Activated CD8-positive, alpha-beta T cell treated with anti-CD3 and anti-CD28 coated beads, Interleukin-2, amount 10 ng/mL, durations not matched to agents 7 days and 5 days (primary cell): ENCODE data around the gene NDRG3. TPM values are rescaled to one million over a fixed set of nuclear protein-coding genes. Genes with fewer than 3 reads are reported as not detected.

ENCODE experiments used
- ATAC-seq: fragments of 150-1000 bp; cut with Tn5 transposase; one replicate; pipeline ENCODE4 v1.10.0; 2021; ENCODE audit warnings: moderate library complexity
- CTCF ChIA-PET: fragments of 350-600 bp; sonication (Branson Sonifier 250); formaldehyde crosslinking; loops from one replicate; lab custom pipeline; 2021; ENCODE audit warnings: antibody characterized with exemption; lab: Charles Lee
- POLR2A ChIA-PET: fragments of 350-600 bp; sonication (Branson Sonifier 250); formaldehyde crosslinking; loops from one replicate; lab custom pipeline; 2021; ENCODE audit warnings: antibody characterized with exemption; lab: Charles Lee
- DNase-seq: peaks from one replicate; pipeline ENCODE4 v3.0.0-alpha.2; 2020
- H3K27ac Mint-ChIP-seq: one replicate; pipeline ENCODE4 v1.8.0; 2021; ENCODE audit warnings: mild to moderate bottlenecking, mixed read lengths
- H3K27me3 Mint-ChIP-seq: one replicate; pipeline ENCODE4 v1.8.0; 2021; ENCODE audit warnings: low read depth, mixed read lengths
- H3K36me3 Mint-ChIP-seq: one replicate; pipeline ENCODE4 v1.8.0; 2021; ENCODE audit warnings: low read depth, mixed read lengths
- H3K4me1 Mint-ChIP-seq: one replicate; pipeline ENCODE4 v1.8.0; 2021; ENCODE audit warnings: low read depth, mixed read lengths
- H3K4me3 Mint-ChIP-seq: one replicate; pipeline ENCODE4 v1.8.0; 2021; ENCODE audit warnings: mild to moderate bottlenecking, mixed read lengths
- H3K9me3 Mint-ChIP-seq: one replicate; pipeline ENCODE4 v1.8.0; 2022; ENCODE audit warnings: mixed read lengths; ENCODE audit not compliant: insufficient read depth
- total RNA-seq, 2 experiments: library from RNA; stranded (reverse); gene quantifications; one replicate each; pipeline ENCODE4 v1.2.3, GENCODE V29; 2021

The NDRG3 gene
- total RNA-seq, 2 experiments from 2014 or later = 37.2 to 39.4 TPM

DNA sequence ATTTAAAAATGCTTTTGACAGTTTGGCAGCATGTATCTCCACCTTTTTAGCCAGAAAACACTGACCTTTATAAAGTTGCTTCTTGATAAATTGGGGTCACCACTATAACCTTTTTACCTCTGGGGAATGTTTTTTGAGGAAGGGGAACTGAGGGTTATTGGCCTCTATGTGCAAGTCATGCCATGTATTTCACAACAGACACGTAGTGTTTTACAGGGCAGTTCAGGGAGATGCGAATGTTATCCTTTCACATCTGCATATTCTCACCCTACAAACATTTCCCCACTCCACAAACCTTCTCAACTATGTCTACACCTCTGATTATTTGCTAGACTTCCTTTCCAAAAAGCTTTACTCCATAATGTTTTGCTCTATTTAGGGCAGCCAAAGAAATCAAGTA lies 82.9 kb downstream of the NDRG3 start:
- ATAC-seq (no peak), DNase-seq (no peak)
- POLR2A ChIA-PET = no interaction called here
- Mint-ChIP-seq H3K27ac (no peak overlapping the region), H3K27me3 (no peaks in the 10 kb centered on the region), H3K4me3 (no peak overlapping the region), H3K36me3 (peaks cover 36% of the 10 kb centered on the region), H3K9me3 (no peaks in the 10 kb centered on the region), H3K4me1 (peaks cover 23% of the 10 kb centered on the region)
- CTCF ChIA-PET = no interaction called here

DNA sequence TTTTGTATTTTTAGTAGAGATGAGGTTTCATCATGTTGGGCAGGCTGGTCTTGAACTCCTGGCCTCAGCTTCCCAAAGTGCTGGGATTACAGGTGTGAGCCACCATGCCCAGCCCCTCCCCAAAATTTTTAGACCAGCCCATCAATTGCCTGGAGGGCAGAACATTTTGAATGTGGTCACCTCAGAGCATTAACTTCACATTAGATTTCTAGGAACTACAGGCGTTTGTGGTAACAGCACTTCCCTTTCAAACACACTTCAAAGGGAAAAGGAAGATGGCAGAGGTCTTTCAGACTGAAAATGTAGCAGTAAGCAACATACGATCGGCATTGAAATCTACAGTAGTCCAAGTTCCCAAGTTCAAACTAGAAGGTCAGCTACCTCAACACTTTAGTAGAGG lies 87.6 kb downstream of the NDRG3 start:
- Mint-ChIP-seq H3K9me3 (no peaks in the 10 kb centered on the region), H3K4me1 (peaks cover 44% of the 10 kb centered on the region), H3K27me3 (no peaks in the 10 kb centered on the region), H3K27ac (peak overlapping the region; percentile 97), H3K4me3 (peak overlapping the region; percentile 66), H3K36me3 (peaks cover 34% of the 10 kb centered on the region)
- ChIA-PET CTCF (interaction anchor here (1.0 to 3.4 kb wide), 5 partner anchors 12 to 150 kb away, joined by 3 to 13 read pairs (median 3); partner anchors contain the start of gene SLA2), POLR2A (interaction anchor here (5.6 kb wide), 1 partner anchor 14 kb away, joined by 42 read pairs; the partner anchor contains the start of gene SLA2)
- DNase-seq = peak; percentile 63
- ATAC-seq = peak; percentile 85

DNA sequence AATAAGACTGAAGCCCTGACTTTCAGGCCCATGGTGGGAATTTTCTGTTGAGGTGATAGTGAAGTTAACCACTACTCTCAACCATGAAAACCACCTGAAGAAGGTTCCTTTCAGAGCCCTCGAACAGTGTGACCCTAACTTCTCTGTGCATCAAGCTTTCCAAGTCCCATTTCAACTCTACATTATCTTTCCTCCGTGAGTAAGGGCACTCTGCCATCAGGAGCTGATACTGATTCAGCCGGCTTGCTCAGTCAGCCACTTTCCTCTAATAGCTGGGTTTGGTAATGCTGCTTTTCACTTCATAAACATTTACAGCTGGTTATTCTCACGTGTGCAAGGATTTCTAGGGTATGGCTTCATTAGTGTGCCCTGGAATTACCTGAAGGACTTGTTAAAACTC lies 89.2 kb downstream of the NDRG3 start:
- POLR2A ChIA-PET = interaction anchor here (0.9 to 5.6 kb wide), 3 partner anchors 9 to 77 kb away, joined by 3 to 42 read pairs (median 4); partner anchors contain the start of gene SLA2
- no peaks in the 10 kb centered on the region for H3K27me3 Mint-ChIP-seq
- peaks cover 43% of the 10 kb centered on the region for H3K4me1 Mint-ChIP-seq
- peaks cover 41% of the 10 kb centered on the region for H3K36me3 Mint-ChIP-seq
- no peaks in the 10 kb centered on the region for H3K9me3 Mint-ChIP-seq
- H3K4me3 Mint-ChIP-seq = no peak overlapping the region
- DNase-seq (no peak), ATAC-seq (no peak)
- CTCF ChIA-PET = interaction anchor here (0.7 to 1.6 kb wide), 6 partner anchors 9 to 180 kb away, joined by 4 to 5 read pairs (median 4); partner anchors contain the start of gene SLA2
- H3K27ac Mint-ChIP-seq = no peak overlapping the region

DNA sequence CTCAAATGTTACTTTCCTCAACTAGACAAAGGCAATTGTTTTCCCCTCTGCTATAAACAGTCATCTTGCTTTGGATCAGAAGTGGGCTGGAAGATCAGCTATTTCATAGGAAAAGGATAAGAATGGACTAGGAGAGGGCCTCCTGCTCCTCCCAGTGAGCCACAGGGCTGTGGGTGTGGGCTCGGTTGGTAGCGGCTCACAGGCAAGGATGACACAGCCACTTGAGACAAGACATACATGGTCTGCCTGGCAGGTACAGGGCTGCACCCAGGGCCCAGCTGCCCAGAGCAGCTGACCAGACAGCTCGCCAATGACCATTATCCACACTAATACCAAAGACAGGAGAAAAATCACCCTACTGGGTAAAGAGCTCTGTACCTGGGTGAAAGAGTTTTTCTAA lies 90.9 kb downstream of the NDRG3 start:
- POLR2A ChIA-PET = interaction anchor here (1.6 to 5.6 kb wide), 2 partner anchors 11 to 49 kb away, joined by 3 to 42 read pairs; partner anchors contain the start of genes RAB5IF and SLA2
- Mint-ChIP-seq H3K27ac (peak overlapping the region; percentile 36), H3K27me3 (no peaks in the 10 kb centered on the region), H3K4me3 (no peak overlapping the region), H3K9me3 (no peaks in the 10 kb centered on the region), H3K36me3 (peaks cover 34% of the 10 kb centered on the region), H3K4me1 (peaks cover 33% of the 10 kb centered on the region)
- CTCF ChIA-PET = interaction anchor here (1.2 to 1.4 kb wide), 3 partner anchors 9 to 163 kb away, joined by 3 to 5 read pairs (median 3); partner anchors contain the start of gene SLA2
- ATAC-seq = no peak
- DNase-seq = no peak

GRCh38 chr20:36654506-36654905 lies 91.4 kb downstream of the NDRG3 start:
- ATAC-seq = no peak
- H3K9me3 Mint-ChIP-seq = no peaks in the 10 kb centered on the region
- peak overlapping the region; percentile 19 for H3K27ac Mint-ChIP-seq
- POLR2A ChIA-PET = interaction anchor here (1.6 to 5.6 kb wide), 2 partner anchors 10 to 49 kb away, joined by 3 to 42 read pairs; partner anchors contain the start of genes RAB5IF and SLA2
- H3K27me3 Mint-ChIP-seq = no peaks in the 10 kb centered on the region
- peaks cover 33% of the 10 kb centered on the region for H3K4me1 Mint-ChIP-seq
- no peak overlapping the region for H3K4me3 Mint-ChIP-seq
- no peak for DNase-seq
- peaks cover 34% of the 10 kb centered on the region for H3K36me3 Mint-ChIP-seq
- CTCF ChIA-PET = interaction anchor here (1.4 kb wide), 1 partner anchor 9 kb away, joined by 5 read pairs; the partner anchor contains the start of gene SLA2

DNA sequence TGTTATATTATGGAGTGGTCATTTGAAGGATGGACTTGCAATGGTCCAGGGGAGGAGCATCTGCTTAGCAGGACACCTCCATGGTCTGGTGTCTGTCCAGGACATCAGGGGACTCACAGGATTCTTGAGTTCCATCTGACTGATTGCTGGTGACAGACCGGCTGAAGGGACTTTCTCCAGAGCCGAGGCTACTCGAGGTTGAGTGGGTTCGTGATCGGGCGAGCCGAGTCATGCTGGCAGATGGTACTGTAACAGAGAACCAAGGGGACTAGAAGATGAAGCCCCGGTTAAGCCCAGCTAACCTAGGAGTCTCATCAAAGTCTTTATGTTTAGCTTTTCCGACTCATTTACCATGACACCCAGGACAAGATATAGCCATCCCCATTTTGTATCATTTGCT lies 92.4 kb downstream of the NDRG3 start:
- Mint-ChIP-seq H3K4me3 (no peak overlapping the region), H3K9me3 (no peaks in the 10 kb centered on the region), H3K4me1 (peaks cover 26% of the 10 kb centered on the region), H3K27me3 (no peaks in the 10 kb centered on the region), H3K27ac (no peak overlapping the region), H3K36me3 (peaks cover 28% of the 10 kb centered on the region)
- DNase-seq (no peak), ATAC-seq (no peak)
- CTCF ChIA-PET = no interaction called here
- POLR2A ChIA-PET = no interaction called here

- Mint-ChIP-seq H3K4me1 (peaks cover 35% of the 10 kb centered on the region), H3K36me3 (peaks cover 44% of the 10 kb centered on the region), H3K9me3 (no peaks in the 10 kb centered on the region), H3K4me3 (peak overlapping the region; percentile 34), H3K27me3 (no peaks in the 10 kb centered on the region), H3K27ac (peak overlapping the region; percentile 64)
- POLR2A ChIA-PET = interaction anchor here (0.7 to 1.5 kb wide), 3 partner anchors 9 to 185 kb away, joined by 4 to 5 read pairs (median 4); no protein-coding TSS in a partner anchor
- DNase-seq (no peak), ATAC-seq (no peak)
- CTCF ChIA-PET = interaction anchor here (1.4 to 4.8 kb wide), 5 partner anchors 9 to 34 kb away, joined by 3 to 43 read pairs (median 5); no protein-coding TSS in a partner anchor
These were observed 98.4 kb downstream of the NDRG3 start for GRCh38 chr20:36647196-36648121.

DNA sequence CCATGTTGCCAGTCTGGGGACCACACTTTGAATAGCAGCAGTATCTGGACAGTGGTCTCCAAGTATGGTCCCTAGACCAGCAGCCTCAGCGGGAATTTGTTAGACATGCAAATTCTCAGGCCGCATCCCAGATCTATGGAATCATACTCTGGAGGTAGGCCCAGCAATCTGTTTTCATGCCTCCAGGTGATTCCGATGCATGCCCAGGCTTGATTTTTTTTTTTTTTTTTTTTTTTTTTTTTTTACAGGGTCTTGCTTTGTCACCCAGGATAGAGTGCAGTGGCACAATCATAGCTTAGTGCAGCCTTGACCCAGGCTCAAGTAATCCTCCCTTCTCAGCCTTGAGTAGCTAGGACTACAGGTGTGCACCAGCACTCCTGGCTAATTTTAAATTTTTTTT lies 99.2 kb downstream of the NDRG3 start:
- no peak for DNase-seq
- peaks cover 48% of the 10 kb centered on the region for H3K36me3 Mint-ChIP-seq
- H3K27me3 Mint-ChIP-seq = no peaks in the 10 kb centered on the region
- peaks cover 42% of the 10 kb centered on the region for H3K4me1 Mint-ChIP-seq
- ATAC-seq = no peak
- H3K27ac Mint-ChIP-seq = peak overlapping the region; percentile 93
- ChIA-PET CTCF (interaction anchor here (0.7 to 4.8 kb wide), 7 partner anchors 10 to 108 kb away, joined by 3 to 43 read pairs (median 6); no protein-coding TSS in a partner anchor), POLR2A (interaction anchor here (0.6 to 4.3 kb wide), 7 partner anchors 10 to 41 kb away, joined by 3 to 42 read pairs (median 10); partner anchors contain the start of gene RAB5IF)
- H3K4me3 Mint-ChIP-seq = peak overlapping the region; percentile 99
- no peaks in the 10 kb centered on the region for H3K9me3 Mint-ChIP-seq

- ChIA-PET CTCF (interaction anchor here (0.7 to 4.8 kb wide), 16 partner anchors 9 to 168 kb away, joined by 3 to 43 read pairs (median 6); partner anchors contain the start of genes DSN1, NDRG3 and RAB5IF), POLR2A (interaction anchor here (0.8 to 4.3 kb wide), 15 partner anchors 11 to 596 kb away, joined by 3 to 42 read pairs (median 5); partner anchors contain the start of genes RAB5IF and TGIF2)
- DNase-seq = peak; percentile 86
- H3K27ac Mint-ChIP-seq = peak within 1 kb of the TSS; percentile 93
- no peaks in the 10 kb centered on the region for H3K27me3 Mint-ChIP-seq
- peaks cover 51% of the 10 kb centered on the region for H3K36me3 Mint-ChIP-seq
- peaks cover 49% of the 10 kb centered on the region for H3K4me1 Mint-ChIP-seq
- peak within 1 kb of the TSS; percentile 99 for H3K4me3 Mint-ChIP-seq
- ATAC-seq = peak; percentile 80
- H3K9me3 Mint-ChIP-seq = no peaks in the 10 kb centered on the region
These were observed 99.9 kb downstream of the NDRG3 start, which contains the start of gene SLA2 for GRCh38 chr20:36645998-36646397. SLA2 (minus strand) TSS chr20:36646196; CDS start chr20:36641335, 4,861 bp downstream.

DNA sequence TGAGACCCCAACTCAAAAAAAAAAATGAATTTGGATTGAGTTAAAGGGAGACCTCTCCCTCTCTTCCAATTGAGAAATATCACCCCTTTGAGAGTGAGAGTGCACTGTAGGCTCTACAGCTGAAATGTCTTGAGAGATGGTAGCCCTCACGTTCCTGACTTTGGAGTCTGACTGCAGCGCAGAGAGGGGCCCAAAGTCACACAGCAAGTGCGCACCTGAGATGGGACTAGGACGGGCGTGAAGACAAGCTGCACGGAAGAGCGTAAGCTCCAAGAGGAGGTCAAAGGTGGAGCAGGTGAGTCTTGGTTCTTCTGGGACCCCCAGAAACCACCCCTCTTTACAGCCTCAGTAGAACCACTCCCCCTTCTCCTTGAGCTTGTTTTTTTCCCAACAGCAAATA lies 100.5 kb downstream of the NDRG3 start:
- peak overlapping the region; percentile 93 for H3K27ac Mint-ChIP-seq
- H3K4me1 Mint-ChIP-seq = peaks cover 51% of the 10 kb centered on the region
- POLR2A ChIA-PET = interaction anchor here (0.8 to 4.3 kb wide), 16 partner anchors 11 to 595 kb away, joined by 3 to 42 read pairs (median 6); partner anchors contain the start of genes RAB5IF and TGIF2
- H3K27me3 Mint-ChIP-seq = no peaks in the 10 kb centered on the region
- CTCF ChIA-PET = interaction anchor here (0.8 to 4.8 kb wide), 17 partner anchors 10 to 167 kb away, joined by 3 to 43 read pairs (median 5); partner anchors contain the start of genes DSN1, NDRG3 and RAB5IF
- no peaks in the 10 kb centered on the region for H3K9me3 Mint-ChIP-seq
- DNase-seq = no peak
- H3K4me3 Mint-ChIP-seq = peak overlapping the region; percentile 99
- peak; percentile 9 for ATAC-seq
- peaks cover 55% of the 10 kb centered on the region for H3K36me3 Mint-ChIP-seq

DNA sequence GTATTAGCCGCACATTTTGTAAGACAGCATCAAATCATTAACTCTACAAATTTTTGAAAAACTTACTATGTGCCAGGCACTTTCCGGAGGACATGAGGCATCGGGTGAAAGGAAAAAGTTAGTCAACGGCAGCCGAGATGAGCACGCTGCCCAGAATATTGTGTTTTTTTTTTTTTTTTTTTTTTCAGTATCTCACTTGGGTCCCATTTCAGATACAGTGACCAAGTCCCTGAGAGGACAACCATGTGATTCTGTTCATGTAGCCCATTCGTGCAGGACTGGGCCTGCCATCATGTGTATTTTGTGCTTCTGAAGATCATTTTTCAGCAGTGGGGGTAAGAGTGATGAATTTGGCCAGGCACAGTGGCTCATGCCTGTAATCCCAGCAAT lies 101.2 kb downstream of the NDRG3 start:
- Mint-ChIP-seq H3K27ac (peak overlapping the region; percentile 93), H3K4me1 (peaks cover 51% of the 10 kb centered on the region), H3K4me3 (peak overlapping the region; percentile 99), H3K27me3 (no peaks in the 10 kb centered on the region), H3K9me3 (no peaks in the 10 kb centered on the region), H3K36me3 (peaks cover 61% of the 10 kb centered on the region)
- peak; percentile 42 for ATAC-seq
- ChIA-PET POLR2A (interaction anchor here (1.9 to 4.3 kb wide), 7 partner anchors 10 to 191 kb away, joined by 5 to 42 read pairs (median 16); partner anchors contain the start of genes RAB5IF and TGIF2), CTCF (interaction anchor here (0.9 to 4.8 kb wide), 14 partner anchors 12 to 222 kb away, joined by 3 to 43 read pairs (median 5); partner anchors contain the start of genes DSN1 and RAB5IF)
- DNase-seq = peak; percentile 49
